DND-41 (cell line): ENCODE data around the gene ZNF398.

Experiments
- ATAC-seq: fragments of 200-7000 bp; cut with Tn5 transposase; 3 replicates; pipeline ENCODE4 v1.9.1; 2021; ENCODE audit warnings: low read depth; ENCODE audit not compliant: insufficient read depth
- DNase-seq: peaks from one replicate; pipeline ENCODE4 v3.0.0-alpha.2; 2020
- H2AFZ ChIP-seq: 2 replicates; pipeline ENCODE4 v1.6.0; 2012; ENCODE audit warnings: low read depth, low read length
- H3K27ac ChIP-seq: 2 replicates; pipeline ENCODE4 v1.5.1; 2012; ENCODE audit warnings: low read length, inconsistent platforms
- H3K27me3 ChIP-seq: fragments of 200-600 bp; sonication (generic); 2 replicates; pipeline ENCODE4 v1.6.0; 2012; ENCODE audit warnings: low read length, mild to moderate bottlenecking, inconsistent platforms; ENCODE audit not compliant: insufficient read depth, poor library complexity
- H3K36me3 ChIP-seq: 2 replicates; pipeline ENCODE4 v1.5.1; 2012; ENCODE audit warnings: low read length, inconsistent platforms; ENCODE audit not compliant: insufficient read depth
- H3K4me1 ChIP-seq: 2 replicates; pipeline ENCODE4 v1.5.1; 2012; ENCODE audit warnings: mild to moderate bottlenecking, low read length; ENCODE audit not compliant: insufficient read depth
- H3K4me2 ChIP-seq: 2 replicates; pipeline ENCODE4 v1.6.0; 2012; ENCODE audit warnings: mild to moderate bottlenecking, moderate library complexity, low read length, inconsistent platforms; ENCODE audit not compliant: insufficient read depth
- H3K4me3 ChIP-seq, 2 experiments: fragments of 200-600 bp in 1 of 2; shearing (Covaris generic) in 1 of 2; 2 replicates each; pipeline ENCODE4 v1.5.1; 2012 to 2016; ENCODE audit warnings: inconsistent platforms in 2 of 2, low read length in 2 of 2, mild to moderate bottlenecking in 2 of 2, low read depth in 1 of 2, moderate library complexity in 1 of 2
- H3K79me2 ChIP-seq: 2 replicates; pipeline ENCODE4 v1.6.0; 2012; ENCODE audit warnings: low read length, inconsistent platforms; ENCODE audit not compliant: insufficient read depth
- H3K9ac ChIP-seq: 2 replicates; pipeline ENCODE4 v1.6.0; 2012; ENCODE audit warnings: low read depth, mild to moderate bottlenecking, inconsistent platforms, low read length, moderate library complexity
- H3K9me3 ChIP-seq: 2 replicates; pipeline ENCODE4 v1.5.1; 2012; ENCODE audit warnings: low read length, moderate library complexity, mild to moderate bottlenecking, inconsistent platforms; ENCODE audit not compliant: insufficient read depth, severe bottlenecking
- H4K20me1 ChIP-seq: 2 replicates; pipeline ENCODE4 v1.6.0; 2012; ENCODE audit warnings: low read length; ENCODE audit not compliant: insufficient read depth
- CTCF ChIP-seq: IDR thresholded peaks from 2 replicates; pipeline ENCODE4 v1.5.1; 2012; ENCODE audit warnings: borderline replicate concordance, low read length, moderate library complexity, mild to moderate bottlenecking; ENCODE audit not compliant: poor library complexity, severe bottlenecking; ENCODE audit errors: extremely low read depth
- EZH2 ChIP-seq: IDR thresholded peaks from 3 replicates; pipeline ENCODE4 v1.6.1; 2012; ENCODE audit warnings: borderline replicate concordance, low read depth, mild to moderate bottlenecking, moderate library complexity, low read length, inconsistent platforms; ENCODE audit not compliant: severe bottlenecking

Gene ZNF398

GRCh38 chr7:149226840-149227494 is 79.7 kb downstream of the ZNF398 start:
- H3K36me3 ChIP-seq = peaks cover 28% of the 10 kb centered on the region
- H3K4me1 ChIP-seq = no peaks in the 10 kb centered on the region
- H3K79me2 ChIP-seq = no peaks in the 10 kb centered on the region
- ATAC-seq (no peak), DNase-seq (no peak)
- peaks cover 11% of the 10 kb centered on the region; the same call in 1 of the 2 replicates for H4K20me1 ChIP-seq
- TF ChIP-seq CTCF (no peak), EZH2 (no peak)
- no peak overlapping the region for H3K9ac ChIP-seq
- no peaks in the 10 kb centered on the region for H3K27me3 ChIP-seq
- no peak overlapping the region for H3K27ac ChIP-seq
- H3K4me2 ChIP-seq = no peak overlapping the region
- H3K9me3 ChIP-seq = no peaks in the 10 kb centered on the region
- no peak overlapping the region for H3K4me3 ChIP-seq
- H2AFZ ChIP-seq = no peak overlapping the region

GRCh38 chr7:149228831-149229471 is 81.7 kb downstream of the ZNF398 start:
- no peak overlapping the region for H2AFZ ChIP-seq
- H3K4me2 ChIP-seq = no peak overlapping the region
- no peaks in the 10 kb centered on the region for H3K4me1 ChIP-seq
- peaks cover 6% of the 10 kb centered on the region; the same call in 1 of the 2 replicates for H4K20me1 ChIP-seq
- no peaks in the 10 kb centered on the region for H3K9me3 ChIP-seq
- H3K36me3 ChIP-seq = peaks cover 20% of the 10 kb centered on the region
- no peaks in the 10 kb centered on the region for H3K27me3 ChIP-seq
- H3K27ac ChIP-seq = no peak overlapping the region
- no peak for DNase-seq
- H3K4me3 ChIP-seq = no peak overlapping the region
- H3K79me2 ChIP-seq = no peaks in the 10 kb centered on the region
- ATAC-seq = peak; percentile 25; the same call in 2 of the 3 replicates
- no peak overlapping the region for H3K9ac ChIP-seq
- TF ChIP-seq CTCF (no peak), EZH2 (no peak)

- ATAC-seq = peak; percentile 42; the same call in 2 of the 3 replicates
- no peaks in the 10 kb centered on the region for H3K9me3 ChIP-seq
Observed at GRCh38 chr7:149229526-149229925, 82.3 kb downstream of the ZNF398 start.

More at GRCh38 chr7:149229526-149229925, 82.3 kb downstream of the ZNF398 start:
- H4K20me1 ChIP-seq = peaks cover 6% of the 10 kb centered on the region; the same call in 1 of the 2 replicates
- no peak overlapping the region for H3K4me2 ChIP-seq
- H3K79me2 ChIP-seq = no peaks in the 10 kb centered on the region
- DNase-seq = no peak
- no peaks in the 10 kb centered on the region for H3K4me1 ChIP-seq
- no peak overlapping the region for H3K4me3 ChIP-seq
- no peaks in the 10 kb centered on the region for H3K27me3 ChIP-seq
- H3K27ac ChIP-seq = no peak overlapping the region
- TF ChIP-seq EZH2 = no peak
- TF ChIP-seq CTCF = no peak
- no peak overlapping the region for H3K9ac ChIP-seq
- peaks cover 15% of the 10 kb centered on the region for H3K36me3 ChIP-seq
- H2AFZ ChIP-seq = no peak overlapping the region
